WTC11 (cell line): ENCODE data around the gene KAZN. TPM values are rescaled to one million over a fixed set of nuclear protein-coding genes. Genes with fewer than 3 reads are reported as not detected.
A peak's percentile ranks its signal among the peaks of the same experiment; 100 is the strongest.

Source experiments
- ATAC-seq: fragments of 200-7000 bp; cut with Tn5 transposase; 2 replicates; pipeline ENCODE4 v1.10.0; 2021; ENCODE audit warnings: mild to moderate bottlenecking, moderate library complexity
- CTCF ChIA-PET: fragments of 300-600 bp; sonication (Branson Sonifier 250); formaldehyde crosslinking; loops from one replicate; lab custom pipeline; 2021; ENCODE audit warnings: antibody characterized with exemption; lab: Charles Lee
- POLR2A ChIA-PET: fragments of 350-600 bp; sonication (Branson Sonifier 250); formaldehyde crosslinking; loops from one replicate; lab custom pipeline; 2021; ENCODE audit warnings: antibody characterized with exemption; lab: Charles Lee
- DNase-seq: peaks from one replicate; pipeline ENCODE4 v3.0.0; 2021; ENCODE audit warnings: low spot score
- H3K27ac Mint-ChIP-seq: 2 replicates; pipeline ENCODE4 v1.8.0; 2021; ENCODE audit warnings: mixed read lengths
- H3K27me3 Mint-ChIP-seq: 2 replicates; pipeline ENCODE4 v1.8.0; 2021; ENCODE audit warnings: low read depth, mild to moderate bottlenecking, moderate library complexity, mixed read lengths
- H3K36me3 Mint-ChIP-seq: 2 replicates; pipeline ENCODE4 v1.8.0; 2021; ENCODE audit warnings: mixed read lengths
- H3K4me1 Mint-ChIP-seq: 2 replicates; pipeline ENCODE4 v1.8.0; 2022; ENCODE audit warnings: mixed read lengths
- H3K4me3 Mint-ChIP-seq: 2 replicates; pipeline ENCODE4 v1.8.0; 2021; ENCODE audit warnings: mild to moderate bottlenecking, moderate library complexity, mixed read lengths
- H3K9me3 Mint-ChIP-seq: 2 replicates; pipeline ENCODE4 v1.8.0; 2021; ENCODE audit warnings: mixed read lengths
- AR ChIP-seq: fragments of 250-450 bp; sonication (Bioruptor Pico); IDR thresholded peaks from 2 replicates; pipeline ENCODE4 v1.9.0; 2021; ENCODE audit warnings: mild to moderate bottlenecking
- ARID4B ChIP-seq: sonication (generic); formaldehyde crosslinking; IDR thresholded peaks from 2 replicates; pipeline ENCODE4 v1.8.0; 2023; ENCODE audit warnings: missing genetic modification reagents, mild to moderate bottlenecking, borderline replicate concordance
- ATF1 ChIP-seq: sonication (generic); formaldehyde crosslinking; IDR thresholded peaks from 2 replicates; pipeline ENCODE4 v1.8.1; 2023; ENCODE audit warnings: mild to moderate bottlenecking, moderate library complexity, missing genetic modification reagents
- CBFB ChIP-seq: sonication (generic); formaldehyde crosslinking; IDR thresholded peaks from 2 replicates; pipeline ENCODE4 v1.8.1; 2022; ENCODE audit warnings: mild to moderate bottlenecking, low read depth, missing genetic modification reagents
- CREM ChIP-seq: sonication (generic); formaldehyde crosslinking; IDR thresholded peaks from 2 replicates; pipeline ENCODE4 v1.8.1; 2022; ENCODE audit warnings: mild to moderate bottlenecking, missing genetic modification reagents, moderate library complexity
- ELF4 ChIP-seq: sonication (generic); formaldehyde crosslinking; IDR thresholded peaks from 2 replicates; pipeline ENCODE4 v1.8.1; 2022; ENCODE audit warnings: low read depth, mild to moderate bottlenecking, moderate library complexity, missing genetic modification reagents
- FOXJ3 ChIP-seq: sonication (generic); formaldehyde crosslinking; IDR thresholded peaks from 2 replicates; pipeline ENCODE4 v1.9.0; 2021; ENCODE audit warnings: missing genetic modification reagents, mild to moderate bottlenecking, borderline replicate concordance
- GRHL2 ChIP-seq: fragments of 250-450 bp; sonication (Bioruptor Pico); IDR thresholded peaks from 2 replicates; pipeline ENCODE4 v1.8.0; 2022; ENCODE audit warnings: mild to moderate bottlenecking, moderate library complexity; ENCODE audit not compliant: insufficient replicate concordance, severe bottlenecking
- SMAD3 ChIP-seq: sonication (generic); formaldehyde crosslinking; IDR thresholded peaks from 2 replicates; pipeline ENCODE4 v1.8.0; 2022; ENCODE audit warnings: missing genetic modification reagents, mild to moderate bottlenecking, borderline replicate concordance
- TEAD1 ChIP-seq: sonication (generic); formaldehyde crosslinking; IDR thresholded peaks from 2 replicates; pipeline ENCODE4 v1.8.0; 2022; ENCODE audit warnings: mild to moderate bottlenecking, missing genetic modification reagents
- ZBTB21 ChIP-seq: sonication (generic); formaldehyde crosslinking; IDR thresholded peaks from 2 replicates; pipeline ENCODE4 v1.8.1; 2023; ENCODE audit warnings: mild to moderate bottlenecking, missing genetic modification reagents, borderline replicate concordance
- ZNF512 ChIP-seq: sonication (generic); formaldehyde crosslinking; IDR thresholded peaks from 2 replicates; pipeline ENCODE4 v1.8.1; 2022; ENCODE audit warnings: missing genetic modification reagents, borderline replicate concordance
- total RNA-seq: library from RNA; stranded (reverse); gene quantifications from 3 replicates; pipeline ENCODE4 v1.2.3, GENCODE V29; 2021
- TF ChIP-seq, protein P1 (sequence below): sonication (generic); formaldehyde crosslinking; IDR thresholded peaks from 2 replicates; pipeline ENCODE4 v1.8.0; 2022; ENCODE audit warnings: mild to moderate bottlenecking, missing genetic modification reagents
- TF ChIP-seq, protein P2 (sequence below): fragments of 250-450 bp; sonication (Bioruptor Pico); IDR thresholded peaks from 2 replicates; pipeline ENCODE4 v2.1.2; 2022; ENCODE audit warnings: mild to moderate bottlenecking, moderate library complexity
- TF ChIP-seq, protein P3 (sequence below): sonication (generic); formaldehyde crosslinking; IDR thresholded peaks from 2 replicates; pipeline ENCODE4 v1.8.1; 2022; ENCODE audit warnings: mild to moderate bottlenecking, moderate library complexity, missing genetic modification reagents
- TF ChIP-seq, protein P4 (sequence below): sonication (generic); formaldehyde crosslinking; IDR thresholded peaks from 2 replicates; pipeline ENCODE4 v1.8.1; 2023; ENCODE audit warnings: mild to moderate bottlenecking, missing genetic modification reagents, moderate library complexity

Gene KAZN
- total RNA-seq, 1 experiment from 2014 or later, result 19.9 TPM

- no peak for TF ChIP-seq ARID4B
- TF ChIP-seq, protein P1, sequence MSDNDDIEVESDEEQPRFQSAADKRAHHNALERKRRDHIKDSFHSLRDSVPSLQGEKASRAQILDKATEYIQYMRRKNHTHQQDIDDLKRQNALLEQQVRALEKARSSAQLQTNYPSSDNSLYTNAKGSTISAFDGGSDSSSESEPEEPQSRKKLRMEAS (CRISPR knock-in tag), result no peak
- TF ChIP-seq, protein P2, sequence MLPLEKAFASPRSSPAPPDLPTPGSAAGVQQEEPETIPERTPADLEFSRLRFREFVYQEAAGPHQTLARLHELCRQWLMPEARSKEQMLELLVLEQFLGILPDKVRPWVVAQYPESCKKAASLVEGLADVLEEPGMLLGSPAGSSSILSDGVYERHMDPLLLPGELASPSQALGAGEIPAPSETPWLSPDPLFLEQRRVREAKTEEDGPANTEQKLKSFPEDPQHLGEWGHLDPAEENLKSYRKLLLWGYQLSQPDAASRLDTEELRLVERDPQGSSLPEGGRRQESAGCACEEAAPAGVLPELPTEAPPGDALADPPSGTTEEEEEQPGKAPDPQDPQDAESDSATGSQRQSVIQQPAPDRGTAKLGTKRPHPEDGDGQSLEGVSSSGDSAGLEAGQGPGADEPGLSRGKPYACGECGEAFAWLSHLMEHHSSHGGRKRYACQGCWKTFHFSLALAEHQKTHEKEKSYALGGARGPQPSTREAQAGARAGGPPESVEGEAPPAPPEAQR (CRISPR knock-in tag), result no peak
- TF ChIP-seq SMAD3 (CRISPR knock-in tag), result no peak
- TF ChIP-seq ZBTB21, result no peak
- TF ChIP-seq GRHL2, result no peak
- no peak for TF ChIP-seq FOXJ3 (CRISPR knock-in tag)
- TF ChIP-seq, protein P3, sequence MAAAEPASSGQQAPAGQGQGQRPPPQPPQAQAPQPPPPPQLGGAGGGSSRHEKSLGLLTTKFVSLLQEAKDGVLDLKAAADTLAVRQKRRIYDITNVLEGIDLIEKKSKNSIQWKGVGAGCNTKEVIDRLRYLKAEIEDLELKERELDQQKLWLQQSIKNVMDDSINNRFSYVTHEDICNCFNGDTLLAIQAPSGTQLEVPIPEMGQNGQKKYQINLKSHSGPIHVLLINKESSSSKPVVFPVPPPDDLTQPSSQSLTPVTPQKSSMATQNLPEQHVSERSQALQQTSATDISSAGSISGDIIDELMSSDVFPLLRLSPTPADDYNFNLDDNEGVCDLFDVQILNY (CRISPR knock-in tag), result no peak
- no peak for TF ChIP-seq ZNF512
- TF ChIP-seq, protein P4, sequence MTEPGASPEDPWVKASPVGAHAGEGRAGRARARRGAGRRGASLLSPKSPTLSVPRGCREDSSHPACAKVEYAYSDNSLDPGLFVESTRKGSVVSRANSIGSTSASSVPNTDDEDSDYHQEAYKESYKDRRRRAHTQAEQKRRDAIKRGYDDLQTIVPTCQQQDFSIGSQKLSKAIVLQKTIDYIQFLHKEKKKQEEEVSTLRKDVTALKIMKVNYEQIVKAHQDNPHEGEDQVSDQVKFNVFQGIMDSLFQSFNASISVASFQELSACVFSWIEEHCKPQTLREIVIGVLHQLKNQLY, result no peak
Measured at GRCh38 chr1:15053153-15053552, 454.7 kb downstream of the KAZN start (continued).

GRCh38 chr1:15055736-15056415 lies 457.4 kb downstream of the KAZN start:
- Mint-ChIP-seq H3K4me3 (no peak overlapping the region), H3K4me1 (peaks cover 22% of the 10 kb centered on the region), H3K27me3 (no peaks in the 10 kb centered on the region), H3K27ac (peak overlapping the region; percentile 82; the same call in 1 of the 2 replicates), H3K36me3 (no peaks in the 10 kb centered on the region), H3K9me3 (no peaks in the 10 kb centered on the region)
- ATAC-seq, result no peak
- POLR2A ChIA-PET, result no interaction called here
- CTCF ChIA-PET, result interaction anchor here (0.7 to 4.0 kb wide), 11 partner anchors 9 to 278 kb away, joined by 3 to 18 read pairs (median 4); no protein-coding TSS in a partner anchor
- no peak for DNase-seq
- TF ChIP-seq CBFB, result no peak
- no peak for TF ChIP-seq ELF4 (CRISPR knock-in tag)
- TF ChIP-seq, protein P4, result no peak
- no peak for TF ChIP-seq GRHL2
- TF ChIP-seq ATF1 (CRISPR knock-in tag), result no peak
- no peak for TF ChIP-seq AR
- no peak for TF ChIP-seq CREM (CRISPR knock-in tag)
- TF ChIP-seq ZNF512, result no peak
- TF ChIP-seq TEAD1, result no peak
